SK-N-SH treated with all-trans-retinoic acid at 6 μM for 48 hours (cell line): ENCODE data around the gene MT1X.

Experiments used
- ATAC-seq: fragments of 200-7000 bp; cut with Tn5 transposase; 3 replicates; pipeline ENCODE4 v1.9.1; 2020; ENCODE audit warnings: mild to moderate bottlenecking, moderate library complexity
- ARNTL ChIP-seq: fragments of 450-650 bp; formaldehyde crosslinking; IDR thresholded peaks from 2 replicates; pipeline ENCODE4 v1.5.0; 2020; ENCODE audit warnings: low read depth, mild to moderate bottlenecking, moderate library complexity, borderline replicate concordance
- BACH2 ChIP-seq: fragments of 250-450 bp; sonication (Bioruptor Pico); IDR thresholded peaks from 2 replicates; pipeline ENCODE4 v1.9.0; 2021; ENCODE audit warnings: mild to moderate bottlenecking, borderline replicate concordance
- CSDC2 ChIP-seq: fragments of 250-450 bp; sonication (Bioruptor Pico); IDR thresholded peaks from 2 replicates; pipeline ENCODE4 v1.5.0; 2020; ENCODE audit warnings: mild to moderate bottlenecking, moderate library complexity
- ESRRG ChIP-seq: fragments of 250-450 bp; sonication (Bioruptor Pico); IDR thresholded peaks from 2 replicates; pipeline ENCODE4 v1.6.1; 2021; ENCODE audit warnings: mild to moderate bottlenecking
- OSR1 ChIP-seq: fragments of 250-450 bp; sonication (Bioruptor Pico); IDR thresholded peaks from 2 replicates; pipeline ENCODE4 v1.8.0; 2022; ENCODE audit warnings: moderate library complexity, mild to moderate bottlenecking, inconsistent platforms
- PATZ1 ChIP-seq: fragments of 250-450 bp; sonication (Bioruptor Pico); IDR thresholded peaks from 2 replicates; pipeline ENCODE4 v1.8.0; 2020; ENCODE audit warnings: mild to moderate bottlenecking, moderate library complexity, borderline replicate concordance
- PPARA ChIP-seq: fragments of 250-450 bp; sonication (Bioruptor Pico); IDR thresholded peaks from 2 replicates; pipeline ENCODE4 v1.5.0; 2020; ENCODE audit warnings: mild to moderate bottlenecking, borderline replicate concordance
- RARB ChIP-seq: fragments of 250-450 bp; sonication (Bioruptor Pico); IDR thresholded peaks from 2 replicates; pipeline ENCODE4 v1.8.0; 2021; ENCODE audit warnings: mild to moderate bottlenecking, moderate library complexity
- SNAI2 ChIP-seq: fragments of 250-450 bp; sonication (Bioruptor Pico); IDR thresholded peaks from 2 replicates; pipeline ENCODE4 v1.5.0; 2020; ENCODE audit warnings: mild to moderate bottlenecking, moderate library complexity
- TCF4 ChIP-seq: fragments of 250-450 bp; sonication (Bioruptor Pico); IDR thresholded peaks from 2 replicates; pipeline ENCODE4 v1.8.0; 2021; ENCODE audit warnings: mild to moderate bottlenecking, moderate library complexity, borderline replicate concordance
- TOX ChIP-seq: fragments of 250-450 bp; sonication (Bioruptor Pico); IDR thresholded peaks from 2 replicates; pipeline ENCODE4 v1.8.0; 2021; ENCODE audit warnings: mild to moderate bottlenecking, moderate library complexity, borderline replicate concordance
- TSHZ2 ChIP-seq: fragments of 250-450 bp; sonication (Bioruptor Pico); IDR thresholded peaks from 2 replicates; pipeline ENCODE4 v1.5.0; 2020; ENCODE audit warnings: mild to moderate bottlenecking, moderate library complexity
- ZC3H10 ChIP-seq: fragments of 250-450 bp; sonication (Bioruptor Pico); IDR thresholded peaks from 2 replicates; pipeline ENCODE4 v1.5.1; 2021; ENCODE audit warnings: mild to moderate bottlenecking, moderate library complexity
- ZFP3 ChIP-seq: fragments of 250-450 bp; sonication (Bioruptor Pico); IDR thresholded peaks from 2 replicates; pipeline ENCODE4 v1.5.0; 2020; ENCODE audit warnings: mild to moderate bottlenecking, moderate library complexity
- ZFP30 ChIP-seq: fragments of 450-650 bp; formaldehyde crosslinking; IDR thresholded peaks from 2 replicates; pipeline ENCODE4 v1.5.0; 2022; ENCODE audit warnings: mild to moderate bottlenecking, moderate library complexity
- ZNF70 ChIP-seq: fragments of 450-650 bp; formaldehyde crosslinking; IDR thresholded peaks from 2 replicates; pipeline ENCODE4 v1.5.0; 2020; ENCODE audit warnings: mild to moderate bottlenecking, moderate library complexity
- ZNF8 ChIP-seq: fragments of 450-650 bp; formaldehyde crosslinking; IDR thresholded peaks from 2 replicates; pipeline ENCODE4 v1.5.0; 2020; ENCODE audit warnings: mild to moderate bottlenecking, moderate library complexity
- TF ChIP-seq, protein P1 (sequence below): fragments of 250-450 bp; sonication (Bioruptor Pico); IDR thresholded peaks from 2 replicates; pipeline ENCODE4 v1.5.1; 2020; ENCODE audit warnings: low read depth, mild to moderate bottlenecking, moderate library complexity
- TF ChIP-seq, protein P2 (sequence below): fragments of 250-450 bp; sonication (Bioruptor Pico); IDR thresholded peaks from 2 replicates; pipeline ENCODE4 v1.5.1; 2021; ENCODE audit warnings: mild to moderate bottlenecking, moderate library complexity
- TF ChIP-seq, protein P3 (sequence below): fragments of 250-450 bp; sonication (Bioruptor Pico); IDR thresholded peaks from 2 replicates; pipeline ENCODE4 v1.8.0; 2021; ENCODE audit warnings: low read depth, mild to moderate bottlenecking, moderate library complexity, borderline replicate concordance

MT1X gene

DNA sequence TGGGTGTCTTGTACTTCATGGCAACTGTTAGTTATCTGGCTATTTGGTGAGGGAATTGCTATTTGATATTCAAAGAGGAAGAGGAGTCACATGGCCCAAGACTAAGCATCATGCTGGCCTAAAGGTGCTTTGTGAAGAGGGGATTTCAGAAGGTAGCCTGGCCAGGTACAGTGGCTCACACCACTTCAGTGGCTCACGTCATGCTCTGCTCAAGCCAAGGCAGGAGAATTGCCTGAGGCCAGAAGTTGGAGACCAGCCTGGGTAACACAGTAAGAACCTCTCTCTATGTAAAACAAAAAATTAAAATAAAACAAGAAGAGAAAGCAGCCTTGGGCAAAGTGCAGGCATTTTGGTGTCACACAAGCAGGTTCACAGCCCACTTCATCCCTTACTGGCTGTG is 37.0 kb upstream of the MT1X start:
- ATAC-seq = no peak

DNA sequence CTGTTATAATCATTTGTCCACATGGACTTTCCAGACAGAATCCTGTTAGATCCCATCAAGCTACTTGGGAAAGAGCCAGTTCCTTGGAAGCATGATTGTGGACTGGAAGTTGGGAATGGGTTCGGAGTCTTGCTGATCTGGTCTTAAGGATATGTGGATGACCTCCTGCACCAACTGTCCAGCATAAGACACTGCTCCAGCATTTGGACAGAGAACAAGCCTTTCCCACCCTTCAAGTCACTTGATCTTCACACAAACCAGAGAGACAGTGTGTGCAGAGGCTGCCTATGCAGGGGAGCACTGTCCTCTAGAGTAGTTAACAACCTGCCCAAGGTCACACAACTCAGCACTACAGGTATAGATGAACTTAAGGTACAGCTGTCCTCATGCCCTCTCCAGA is 36.4 kb upstream of the MT1X start:
- ATAC-seq = no peak
- TF ChIP-seq, protein P1, sequence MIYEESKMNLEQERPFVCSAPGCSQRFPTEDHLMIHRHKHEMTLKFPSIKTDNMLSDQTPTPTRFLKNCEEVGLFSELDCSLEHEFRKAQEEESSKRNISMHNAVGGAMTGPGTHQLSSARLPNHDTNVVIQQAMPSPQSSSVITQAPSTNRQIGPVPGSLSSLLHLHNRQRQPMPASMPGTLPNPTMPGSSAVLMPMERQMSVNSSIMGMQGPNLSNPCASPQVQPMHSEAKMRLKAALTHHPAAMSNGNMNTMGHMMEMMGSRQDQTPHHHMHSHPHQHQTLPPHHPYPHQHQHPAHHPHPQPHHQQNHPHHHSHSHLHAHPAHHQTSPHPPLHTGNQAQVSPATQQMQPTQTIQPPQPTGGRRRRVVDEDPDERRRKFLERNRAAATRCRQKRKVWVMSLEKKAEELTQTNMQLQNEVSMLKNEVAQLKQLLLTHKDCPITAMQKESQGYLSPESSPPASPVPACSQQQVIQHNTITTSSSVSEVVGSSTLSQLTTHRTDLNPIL (CRISPR knock-in tag) = no peak
- no peak for TF ChIP-seq ESRRG
- no peak for TF ChIP-seq PPARA (CRISPR knock-in tag)
- TF ChIP-seq ARNTL (CRISPR knock-in tag) = no peak
- TF ChIP-seq ZC3H10 = no peak
- TF ChIP-seq, protein P2, sequence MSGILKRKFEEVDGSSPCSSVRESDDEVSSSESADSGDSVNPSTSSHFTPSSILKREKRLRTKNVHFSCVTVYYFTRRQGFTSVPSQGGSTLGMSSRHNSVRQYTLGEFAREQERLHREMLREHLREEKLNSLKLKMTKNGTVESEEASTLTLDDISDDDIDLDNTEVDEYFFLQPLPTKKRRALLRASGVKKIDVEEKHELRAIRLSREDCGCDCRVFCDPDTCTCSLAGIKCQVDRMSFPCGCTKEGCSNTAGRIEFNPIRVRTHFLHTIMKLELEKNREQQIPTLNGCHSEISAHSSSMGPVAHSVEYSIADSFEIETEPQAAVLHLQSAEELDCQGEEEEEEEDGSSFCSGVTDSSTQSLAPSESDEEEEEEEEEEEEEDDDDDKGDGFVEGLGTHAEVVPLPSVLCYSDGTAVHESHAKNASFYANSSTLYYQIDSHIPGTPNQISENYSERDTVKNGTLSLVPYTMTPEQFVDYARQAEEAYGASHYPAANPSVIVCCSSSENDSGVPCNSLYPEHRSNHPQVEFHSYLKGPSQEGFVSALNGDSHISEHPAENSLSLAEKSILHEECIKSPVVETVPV = no peak
- no peak for TF ChIP-seq TCF4
- no peak for TF ChIP-seq PATZ1 (CRISPR knock-in tag)
- TF ChIP-seq CSDC2 (CRISPR knock-in tag) = no peak
- no peak for TF ChIP-seq ZNF8 (CRISPR knock-in tag)
- TF ChIP-seq TSHZ2 (CRISPR knock-in tag) = no peak
- TF ChIP-seq RARB (CRISPR knock-in tag) = no peak
- TF ChIP-seq ZFP30 (CRISPR knock-in tag) = no peak
- TF ChIP-seq SNAI2 (CRISPR knock-in tag) = no peak
- TF ChIP-seq TOX = no peak
- TF ChIP-seq ZFP3 (CRISPR knock-in tag) = no peak
- no peak for TF ChIP-seq ZNF70 (CRISPR knock-in tag)

More for the DNA sequence above, 37.0 kb upstream of the MT1X start:
- TF ChIP-seq TCF4 (no peak), ZNF8 (CRISPR knock-in tag) (no peak), BACH2 (CRISPR knock-in tag) (no peak), TOX (no peak), ZFP30 (CRISPR knock-in tag) (no peak), ZFP3 (CRISPR knock-in tag) (no peak), PATZ1 (CRISPR knock-in tag) (no peak), CSDC2 (CRISPR knock-in tag) (no peak), SNAI2 (CRISPR knock-in tag) (no peak), RARB (CRISPR knock-in tag) (no peak), ARNTL (CRISPR knock-in tag) (no peak), OSR1 (CRISPR knock-in tag) (no peak)
- TF ChIP-seq, protein P1 (CRISPR knock-in tag) = no peak
- TF ChIP-seq, protein P3, sequence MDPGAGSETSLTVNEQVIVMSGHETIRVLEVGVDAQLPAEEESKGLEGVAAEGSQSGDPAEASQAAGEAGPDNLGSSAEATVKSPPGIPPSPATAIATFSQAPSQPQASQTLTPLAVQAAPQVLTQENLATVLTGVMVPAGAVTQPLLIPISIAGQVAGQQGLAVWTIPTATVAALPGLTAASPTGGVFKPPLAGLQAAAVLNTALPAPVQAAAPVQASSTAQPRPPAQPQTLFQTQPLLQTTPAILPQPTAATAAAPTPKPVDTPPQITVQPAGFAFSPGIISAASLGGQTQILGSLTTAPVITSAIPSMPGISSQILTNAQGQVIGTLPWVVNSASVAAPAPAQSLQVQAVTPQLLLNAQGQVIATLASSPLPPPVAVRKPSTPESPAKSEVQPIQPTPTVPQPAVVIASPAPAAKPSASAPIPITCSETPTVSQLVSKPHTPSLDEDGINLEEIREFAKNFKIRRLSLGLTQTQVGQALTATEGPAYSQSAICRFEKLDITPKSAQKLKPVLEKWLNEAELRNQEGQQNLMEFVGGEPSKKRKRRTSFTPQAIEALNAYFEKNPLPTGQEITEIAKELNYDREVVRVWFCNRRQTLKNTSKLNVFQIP (CRISPR knock-in tag) = no peak
- TF ChIP-seq, protein P2 = no peak
